RPMI7951 (cell line): Measurements from ENCODE around the gene PFAS. TPM values are rescaled to one million over a fixed set of nuclear protein-coding genes. Genes with fewer than 3 reads are reported as not detected.
"Not testable (repeated sequence)": the region's sequence is repeated elsewhere in the genome, so short reads cannot be mapped to it uniquely, and the experiment has no call there.

ENCODE experiments used
- DNase-seq: peaks from one replicate; pipeline ENCODE4 v3.0.0-alpha.2; 2012; ENCODE audit warnings: low read depth
- total RNA-seq: library from RNA; depleted of rRNA; stranded (reverse); fragments of >200 nt; shearing (Covaris generic); gene quantifications from 2 replicates; pipeline ENCODE4 v1.2.3, GENCODE V29; 2014; rRNA removed

Gene PFAS, protein sequence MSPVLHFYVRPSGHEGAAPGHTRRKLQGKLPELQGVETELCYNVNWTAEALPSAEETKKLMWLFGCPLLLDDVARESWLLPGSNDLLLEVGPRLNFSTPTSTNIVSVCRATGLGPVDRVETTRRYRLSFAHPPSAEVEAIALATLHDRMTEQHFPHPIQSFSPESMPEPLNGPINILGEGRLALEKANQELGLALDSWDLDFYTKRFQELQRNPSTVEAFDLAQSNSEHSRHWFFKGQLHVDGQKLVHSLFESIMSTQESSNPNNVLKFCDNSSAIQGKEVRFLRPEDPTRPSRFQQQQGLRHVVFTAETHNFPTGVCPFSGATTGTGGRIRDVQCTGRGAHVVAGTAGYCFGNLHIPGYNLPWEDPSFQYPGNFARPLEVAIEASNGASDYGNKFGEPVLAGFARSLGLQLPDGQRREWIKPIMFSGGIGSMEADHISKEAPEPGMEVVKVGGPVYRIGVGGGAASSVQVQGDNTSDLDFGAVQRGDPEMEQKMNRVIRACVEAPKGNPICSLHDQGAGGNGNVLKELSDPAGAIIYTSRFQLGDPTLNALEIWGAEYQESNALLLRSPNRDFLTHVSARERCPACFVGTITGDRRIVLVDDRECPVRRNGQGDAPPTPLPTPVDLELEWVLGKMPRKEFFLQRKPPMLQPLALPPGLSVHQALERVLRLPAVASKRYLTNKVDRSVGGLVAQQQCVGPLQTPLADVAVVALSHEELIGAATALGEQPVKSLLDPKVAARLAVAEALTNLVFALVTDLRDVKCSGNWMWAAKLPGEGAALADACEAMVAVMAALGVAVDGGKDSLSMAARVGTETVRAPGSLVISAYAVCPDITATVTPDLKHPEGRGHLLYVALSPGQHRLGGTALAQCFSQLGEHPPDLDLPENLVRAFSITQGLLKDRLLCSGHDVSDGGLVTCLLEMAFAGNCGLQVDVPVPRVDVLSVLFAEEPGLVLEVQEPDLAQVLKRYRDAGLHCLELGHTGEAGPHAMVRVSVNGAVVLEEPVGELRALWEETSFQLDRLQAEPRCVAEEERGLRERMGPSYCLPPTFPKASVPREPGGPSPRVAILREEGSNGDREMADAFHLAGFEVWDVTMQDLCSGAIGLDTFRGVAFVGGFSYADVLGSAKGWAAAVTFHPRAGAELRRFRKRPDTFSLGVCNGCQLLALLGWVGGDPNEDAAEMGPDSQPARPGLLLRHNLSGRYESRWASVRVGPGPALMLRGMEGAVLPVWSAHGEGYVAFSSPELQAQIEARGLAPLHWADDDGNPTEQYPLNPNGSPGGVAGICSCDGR (N-terminal part only)
- total RNA-seq, result 10.5 and 16.8 TPM in 2 replicates

DNA sequence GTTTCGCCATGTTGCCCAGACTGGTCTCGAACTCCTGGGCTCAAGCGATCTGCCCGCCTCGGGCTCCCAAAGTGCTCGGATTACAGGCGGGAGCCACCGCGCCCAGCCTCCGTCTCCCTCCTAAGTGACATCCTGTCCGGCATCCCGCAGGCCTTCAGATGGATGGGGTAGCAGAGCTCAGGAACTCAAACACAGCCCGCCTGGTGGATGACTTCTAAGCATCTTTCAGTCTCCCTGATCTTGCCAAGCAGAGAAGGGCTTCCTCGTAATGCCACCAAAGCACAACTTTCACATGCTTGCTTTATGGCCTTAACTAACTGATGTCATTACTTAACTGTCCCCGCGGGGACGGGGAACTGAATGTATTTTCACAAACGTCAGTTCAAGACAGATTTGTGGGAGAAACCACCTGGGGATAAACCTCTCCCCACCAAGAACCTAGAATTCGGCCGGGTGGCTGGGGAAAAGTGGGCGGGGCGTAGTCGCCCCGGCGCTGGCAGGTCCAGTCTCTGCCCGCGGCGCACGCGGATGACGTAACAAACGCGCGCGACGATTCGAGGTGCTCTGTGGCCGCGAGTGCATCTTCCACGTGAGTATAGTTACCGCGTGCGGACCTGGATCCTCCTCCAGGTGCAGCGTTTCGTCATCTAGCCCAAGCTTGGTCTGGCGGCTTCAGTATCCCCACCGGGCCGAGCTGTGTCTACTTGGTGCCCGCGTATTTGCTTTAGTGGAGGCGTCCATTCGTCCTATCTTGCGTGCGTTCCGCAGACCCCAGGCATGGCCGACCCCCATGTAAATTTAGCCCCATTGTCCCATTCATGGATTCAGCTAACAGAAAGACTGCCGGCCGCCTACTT is at the start of gene PFAS:
Gene PFAS (plus strand): TSS at position 539 of the 857 bp plus-strand sequence. CDS start 4,649 bp downstream, outside the sequence.
- DNase-seq, result peak; percentile 87

DNA sequence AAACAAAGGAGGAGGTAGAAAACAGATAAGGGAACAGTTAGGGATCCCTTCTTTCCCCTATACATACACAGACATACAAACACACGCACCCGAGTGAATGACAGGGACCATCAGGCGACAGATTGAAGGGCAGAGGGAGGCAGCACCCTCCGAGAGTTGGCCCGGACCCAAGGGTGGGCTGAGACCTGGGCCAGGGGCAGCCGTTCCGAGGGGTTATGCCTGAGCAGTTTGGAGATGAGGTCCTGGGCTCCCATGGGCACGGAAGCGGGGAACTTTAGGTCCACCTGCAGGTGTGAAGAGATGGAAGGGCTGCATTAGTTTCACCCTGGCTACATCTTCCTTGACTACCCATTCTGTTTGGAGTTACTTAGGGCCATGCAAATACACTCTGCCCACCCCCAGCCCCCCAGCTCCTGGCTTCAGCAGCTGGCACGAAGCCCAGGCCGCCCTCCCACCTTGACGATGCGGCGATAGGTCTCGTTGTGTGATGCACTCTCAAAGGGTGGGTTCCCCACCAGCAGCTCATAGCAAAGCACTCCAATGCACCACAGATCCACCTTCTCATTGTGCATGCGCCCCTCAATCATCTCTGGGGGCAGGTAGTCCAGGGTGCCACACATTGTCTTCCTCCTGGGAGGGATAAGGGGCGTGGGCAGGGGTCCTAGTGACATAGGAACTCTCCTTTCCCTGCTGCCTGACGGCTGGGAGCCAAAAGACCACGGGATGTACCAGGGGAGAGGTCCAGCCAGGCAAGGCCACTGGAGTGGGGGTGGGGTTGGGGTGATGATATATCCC is 44.1 kb upstream of the PFAS start:
- DNase-seq, result no peak

DNA sequence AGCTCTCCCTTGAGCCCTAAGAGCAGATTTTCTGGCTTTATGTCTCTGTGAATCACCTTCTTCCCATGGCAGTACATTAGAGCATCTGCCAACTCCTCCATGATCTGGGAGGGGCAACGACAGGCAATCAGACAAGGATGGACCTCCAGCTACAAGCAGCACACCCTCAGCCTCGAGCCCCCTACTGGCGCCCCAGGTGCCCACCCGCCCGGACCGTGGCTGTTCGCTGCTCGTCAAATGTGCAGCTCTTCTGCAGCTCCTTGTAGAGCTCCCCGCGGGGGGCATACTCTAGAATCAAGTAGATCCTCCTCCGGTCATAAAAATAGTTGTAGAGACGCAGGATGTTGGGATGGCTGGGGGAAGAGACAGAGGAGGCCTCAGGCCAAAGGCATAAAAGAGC is 42.6 kb upstream of the PFAS start:
- no peak for DNase-seq

DNA sequence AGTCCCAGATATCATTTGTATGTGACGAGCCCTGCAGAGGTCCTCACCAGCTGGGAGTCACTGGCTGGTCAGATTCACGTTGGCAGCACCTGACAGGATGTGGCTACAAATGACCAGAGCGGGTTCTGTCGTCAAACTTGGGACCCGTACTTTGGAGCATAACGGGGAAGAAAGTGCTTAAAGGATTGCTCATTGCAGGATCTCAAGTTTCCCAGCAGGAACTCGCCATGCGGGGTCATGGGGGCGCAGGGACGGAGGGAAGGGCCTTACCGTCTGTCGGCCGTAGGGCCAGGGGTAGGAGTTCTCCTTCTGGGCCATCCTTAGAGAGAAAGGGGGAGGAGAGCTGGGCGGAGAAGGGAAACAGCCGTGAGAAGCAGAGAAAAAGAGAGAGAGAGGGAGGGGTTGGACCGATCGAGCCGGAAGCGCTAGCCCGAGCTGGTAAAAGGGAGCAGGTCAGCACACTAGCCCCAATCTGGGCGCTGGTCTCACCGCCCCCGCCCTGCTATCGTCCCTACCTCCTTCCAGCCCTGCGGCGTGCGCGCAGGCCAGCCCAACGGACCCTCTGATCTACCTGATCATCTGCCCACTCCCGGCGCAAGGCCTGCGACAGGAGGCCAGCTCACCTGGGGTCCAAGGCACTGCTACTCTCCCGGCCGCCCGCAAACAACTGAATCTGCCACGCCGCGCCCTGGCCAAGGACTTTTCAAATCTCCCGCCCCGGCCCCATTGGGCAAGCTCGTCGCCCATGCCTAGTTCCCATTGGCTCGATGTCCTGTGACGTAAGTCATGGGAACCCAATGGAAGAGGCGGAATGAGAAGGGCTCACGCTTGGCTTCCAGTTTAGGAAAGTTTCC is 39.0 kb upstream of the PFAS start, which contains the start of gene AURKB:
Gene AURKB (minus strand): TSS at position 669 of the 854 bp plus-strand sequence. CDS start 351 bp downstream, at position 318.
- peak; percentile 96 for DNase-seq

DNA sequence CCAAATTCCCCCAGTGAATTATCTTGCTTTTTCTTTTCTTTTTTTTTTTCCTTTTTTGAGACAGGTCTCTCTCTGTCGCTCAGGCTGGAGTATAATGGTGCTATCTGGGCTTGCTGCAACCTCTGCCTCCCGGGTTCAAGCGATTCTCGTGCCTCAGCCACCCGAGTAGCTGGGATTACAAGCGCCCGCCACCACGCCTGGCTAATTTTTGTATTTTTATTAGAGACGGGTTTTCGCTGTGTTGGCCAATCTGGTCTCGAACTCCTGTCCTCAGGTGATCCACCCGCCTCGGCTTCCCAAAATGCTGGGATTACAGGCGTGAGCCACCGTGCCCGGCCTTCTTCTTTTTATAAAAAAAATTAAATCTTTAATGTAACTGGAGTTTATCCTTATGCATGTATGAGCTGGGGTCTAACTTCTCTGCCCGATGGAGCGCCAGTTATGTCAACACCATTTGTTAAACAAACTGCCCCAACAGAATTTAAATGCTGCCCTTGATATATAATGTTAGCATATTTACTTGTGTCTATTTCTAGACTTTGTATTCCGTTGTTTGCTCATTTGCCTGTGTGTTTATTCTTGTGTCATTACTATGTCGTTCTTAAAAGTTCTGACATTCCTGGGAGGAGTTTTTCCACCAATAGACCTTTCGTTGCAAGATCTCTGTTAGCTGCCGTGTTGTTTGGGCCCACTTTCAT is 38.2 kb upstream of the PFAS start:
- DNase-seq, result no peak

DNA sequence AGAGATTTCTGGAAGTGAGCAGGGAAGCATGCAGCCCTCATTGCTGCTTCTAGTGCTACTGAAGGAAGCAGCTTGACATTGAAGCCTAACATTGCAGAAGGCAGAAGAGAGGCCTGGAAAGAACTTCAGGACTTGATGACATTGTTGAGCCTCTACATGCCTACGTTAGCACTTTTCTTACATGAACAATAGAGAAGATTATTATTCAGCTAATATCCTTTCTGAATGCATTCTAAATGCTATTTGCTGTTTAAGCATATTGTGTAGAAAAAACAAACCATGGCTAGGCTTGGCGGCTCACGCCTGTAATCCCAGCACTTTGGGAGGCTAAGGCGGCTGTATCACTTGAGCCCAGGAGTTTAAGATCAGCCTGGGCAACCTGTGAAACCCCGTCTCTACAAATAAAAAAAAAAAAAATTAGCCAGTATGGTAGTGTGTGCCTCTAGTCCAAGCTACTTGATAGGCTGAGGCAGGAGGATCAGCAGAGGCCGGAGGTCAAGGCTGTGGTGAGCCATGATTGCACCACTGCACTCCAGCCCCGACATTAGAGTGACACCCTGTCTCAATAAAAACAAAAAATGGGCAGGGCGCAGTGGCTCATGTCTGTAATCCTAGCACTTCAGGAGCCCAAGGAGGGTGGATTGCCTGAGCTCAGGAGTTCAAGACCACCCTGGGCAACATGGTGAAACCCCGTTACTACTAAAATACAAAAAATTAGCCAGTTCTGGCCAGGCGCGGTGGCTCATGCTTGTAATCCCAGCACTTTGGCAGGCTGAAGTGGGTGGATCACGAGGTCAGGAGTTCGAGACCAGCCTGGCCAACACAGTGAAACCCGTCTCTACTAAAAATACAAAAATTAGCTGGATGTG is 36.5 kb upstream of the PFAS start:
- DNase-seq, result no peak

DNA sequence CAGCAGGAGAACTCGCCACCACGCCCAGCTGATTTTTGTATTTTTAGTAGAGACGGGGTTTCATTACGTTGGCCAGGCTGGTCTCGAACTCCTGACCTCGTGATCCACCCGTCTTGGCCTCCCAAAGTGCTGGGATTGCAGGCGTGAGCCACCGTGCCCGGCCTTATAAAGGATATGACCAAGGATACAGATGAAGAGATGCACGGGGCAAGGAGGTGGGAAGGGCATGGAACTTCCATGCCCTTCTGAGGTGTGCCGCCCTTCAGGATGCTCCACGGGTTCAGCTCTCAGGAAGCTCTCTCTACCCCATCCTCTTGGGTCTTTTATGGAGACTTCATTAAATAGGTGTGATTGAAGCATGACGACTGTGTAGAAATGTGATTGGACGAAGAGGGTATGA is 35.1 kb upstream of the PFAS start:
- not testable (repeated sequence) for DNase-seq

DNA sequence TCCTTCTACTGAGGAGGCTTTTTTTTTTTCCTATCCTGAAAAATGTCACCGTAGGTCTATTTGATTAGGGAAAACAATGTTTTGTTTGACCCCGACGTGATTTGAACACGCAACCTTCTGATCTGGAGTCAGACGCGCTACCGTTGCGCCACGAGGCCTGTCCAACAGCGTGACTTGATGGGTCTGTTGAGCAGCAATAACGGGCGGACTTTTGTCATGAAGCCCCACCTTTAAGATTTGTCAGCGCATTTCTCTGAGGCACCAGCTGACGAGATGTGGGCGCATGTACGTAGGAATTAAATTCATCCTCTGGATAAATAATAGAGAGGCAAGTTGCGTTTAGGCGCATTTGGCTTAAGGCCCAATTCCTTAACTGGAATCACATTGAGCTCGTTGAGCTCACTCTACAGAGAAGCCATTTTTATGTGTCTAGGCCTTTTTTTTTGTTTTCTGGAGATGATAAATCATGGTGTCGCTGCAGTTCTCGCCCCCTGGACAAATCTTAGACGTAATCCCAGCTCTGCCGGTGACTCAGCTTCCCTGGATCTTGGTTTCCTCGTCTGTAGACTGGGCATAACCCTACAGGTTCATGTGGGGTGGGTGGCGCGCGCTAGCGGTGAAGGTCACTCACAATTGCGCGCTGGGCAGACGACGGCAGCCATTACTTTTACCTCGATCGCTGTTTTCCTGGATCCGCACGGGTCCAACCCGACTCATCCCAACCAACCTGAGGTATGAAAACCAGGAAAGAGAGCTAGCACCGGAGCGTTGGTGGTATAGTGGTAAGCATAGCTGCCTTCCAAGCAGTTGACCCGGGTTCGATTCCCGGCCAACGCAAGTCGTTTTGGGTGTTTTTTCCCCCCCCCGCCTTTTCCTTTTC is 28.1 kb upstream of the PFAS start:
- peak; percentile 85 for DNase-seq

DNA sequence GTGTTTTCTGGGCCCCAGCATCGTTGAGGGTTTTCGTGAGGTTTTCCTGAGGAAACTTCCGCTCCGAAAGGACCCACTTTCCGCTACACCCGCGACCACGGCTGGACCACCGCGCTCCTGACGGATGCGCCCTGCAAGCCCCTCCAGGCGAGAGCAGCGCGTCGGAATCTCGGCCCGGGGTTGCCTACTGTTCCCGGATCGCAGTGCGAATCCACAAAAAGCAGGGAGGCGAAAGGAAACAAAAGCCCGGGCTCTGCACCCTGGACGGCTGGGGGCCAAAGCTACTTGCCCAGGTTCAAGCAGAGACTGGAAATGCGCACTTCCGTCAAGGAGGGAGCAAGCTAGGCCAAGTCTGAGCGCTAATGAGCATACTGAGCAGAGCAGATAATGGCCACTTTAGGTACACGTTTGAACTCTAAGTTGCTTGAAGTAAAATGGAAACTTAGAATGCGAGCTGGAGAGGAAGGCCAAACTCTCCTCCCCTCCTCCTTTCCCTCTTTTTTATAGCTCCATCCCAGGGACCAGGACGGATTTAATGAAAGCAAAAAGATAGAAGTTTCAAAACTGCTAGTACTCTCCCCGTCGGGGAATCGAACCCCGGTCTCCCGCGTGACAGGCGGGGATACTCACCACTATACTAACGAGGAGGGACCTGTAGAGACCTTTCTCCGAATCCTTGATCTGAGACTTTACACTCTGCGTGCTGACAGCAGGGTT is 27.3 kb upstream of the PFAS start:
- peak; percentile 86 for DNase-seq

DNA sequence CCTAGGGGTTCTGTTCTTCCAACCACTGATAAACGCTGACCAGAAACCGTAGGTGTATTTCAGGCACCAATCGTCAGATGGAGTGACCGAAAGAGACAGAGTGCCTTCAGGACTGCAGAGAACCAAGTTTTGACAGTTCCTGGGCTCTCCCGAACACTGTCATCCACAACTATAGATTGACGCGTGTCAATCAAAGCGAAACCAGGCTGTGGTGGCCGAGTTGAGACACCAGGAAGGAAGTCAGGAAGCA is 26.8 kb upstream of the PFAS start:
- DNase-seq, result no peak

DNA sequence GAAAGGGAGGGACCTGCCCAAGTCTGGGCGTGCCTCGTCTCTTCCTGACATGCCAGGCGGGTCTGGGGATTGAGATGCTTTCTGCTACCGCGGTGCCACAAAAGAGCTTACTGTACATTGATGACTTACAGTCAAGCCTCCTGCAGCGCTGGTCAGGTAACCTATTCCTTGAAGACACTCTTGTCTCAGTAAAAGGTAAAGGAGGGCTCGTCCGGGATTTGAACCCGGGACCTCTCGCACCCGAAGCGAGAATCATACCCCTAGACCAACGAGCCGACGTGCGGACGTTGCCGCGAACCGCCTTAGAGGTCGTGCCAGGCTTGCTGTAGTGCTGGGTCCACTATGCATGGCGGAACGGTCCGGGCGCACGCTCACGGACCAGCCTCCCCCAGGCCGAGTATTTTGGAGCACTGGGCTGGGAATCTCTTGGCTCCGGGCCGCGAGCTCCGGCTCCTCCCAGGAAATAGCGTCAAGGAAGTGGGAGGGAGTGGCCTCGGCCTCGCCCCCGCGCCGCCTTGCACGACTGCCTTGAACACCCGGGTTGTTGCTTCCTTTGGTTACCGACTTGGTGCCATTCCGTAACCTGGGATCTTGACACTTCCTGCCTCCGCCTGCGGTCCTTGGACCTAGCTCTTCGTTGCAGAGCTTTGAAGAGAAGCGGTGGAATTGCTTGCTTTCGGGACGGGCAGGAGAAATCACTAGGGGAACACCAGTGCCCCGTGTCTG is 26.3 kb upstream of the PFAS start:
- peak; percentile 92 for DNase-seq

DNA sequence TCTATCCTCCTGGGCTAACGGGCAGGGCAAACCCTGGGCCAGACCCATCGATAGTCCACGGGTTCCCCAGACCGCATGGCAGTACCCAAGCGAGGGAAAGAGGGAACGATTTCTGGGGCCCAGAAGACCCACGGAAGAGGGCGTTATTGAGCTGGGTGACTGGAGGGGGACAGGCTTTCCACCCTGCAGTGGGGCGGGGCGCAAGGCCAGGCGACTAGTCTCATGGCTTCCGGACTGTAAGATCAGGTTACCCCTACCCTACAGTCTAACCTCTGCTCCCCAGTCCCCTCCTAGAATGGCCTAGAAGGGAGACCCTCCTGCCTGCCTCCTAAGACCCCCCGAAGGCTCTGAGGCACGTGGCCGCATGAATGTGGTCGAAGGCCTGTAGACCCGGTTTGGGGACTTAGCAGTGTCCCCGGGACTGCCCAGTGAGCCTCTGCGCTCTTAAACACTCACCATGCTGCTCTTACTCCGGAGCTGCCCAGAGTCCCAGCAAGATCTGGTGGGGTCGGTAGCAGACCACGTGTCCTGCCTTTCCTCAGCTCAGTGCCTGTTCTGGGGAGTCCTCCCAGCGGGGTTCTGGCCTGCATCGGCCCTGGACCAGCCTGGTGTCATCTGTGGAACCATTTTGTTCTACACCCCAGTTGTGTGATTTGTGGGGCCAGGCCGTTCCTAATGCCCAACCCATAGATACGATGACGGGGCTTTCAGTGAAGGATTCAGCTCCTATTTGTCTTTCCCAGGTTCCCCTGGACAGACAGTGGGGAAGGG is 25.5 kb upstream of the PFAS start:
- peak; percentile 53 for DNase-seq

DNA sequence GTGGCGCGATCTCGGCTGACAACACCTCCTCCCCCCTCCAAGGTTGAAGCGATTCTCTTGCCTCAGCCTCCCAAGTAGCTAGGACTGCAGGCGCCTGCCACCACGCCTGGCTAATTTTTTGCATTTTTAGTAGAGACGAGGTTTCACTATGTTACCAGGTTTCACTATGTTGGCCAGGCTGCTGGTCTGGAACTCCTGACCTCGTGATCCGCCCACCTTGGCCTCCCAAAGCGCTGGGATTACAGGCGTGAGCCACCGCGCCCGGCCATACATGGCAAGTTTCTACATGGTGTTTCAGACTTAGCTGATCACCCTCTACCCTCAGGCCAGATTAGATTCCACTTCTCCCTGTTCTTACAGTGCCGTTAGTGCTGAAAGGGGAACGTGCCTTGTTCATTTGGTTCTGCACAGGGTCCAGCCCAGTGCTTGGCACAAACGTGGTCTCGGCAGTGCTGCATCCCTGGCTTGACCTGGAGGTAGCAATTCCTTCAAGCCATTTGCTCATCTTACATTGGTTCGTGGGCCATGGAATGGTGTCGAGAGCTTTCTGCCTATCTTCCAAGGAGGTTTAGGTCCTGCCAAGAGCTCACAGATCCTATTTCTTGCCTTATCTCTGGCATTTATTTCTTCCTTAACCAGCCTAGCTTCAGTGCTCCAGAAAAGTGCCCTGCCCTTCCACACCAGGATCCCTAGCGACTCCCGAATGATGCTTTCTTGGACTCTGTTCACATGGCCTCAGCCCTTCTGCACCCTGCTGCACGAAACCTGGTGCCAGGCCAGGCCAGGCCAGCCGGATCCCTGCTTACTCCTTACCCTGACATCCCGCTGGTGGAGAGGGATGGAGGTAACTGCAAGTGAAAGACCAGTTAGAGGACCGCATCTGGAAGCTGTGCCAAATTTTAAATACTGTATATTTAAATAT is 23.9 kb upstream of the PFAS start:
- no peak for DNase-seq
